ENCODE data around the gene VPS26A.

Gene VPS26A

DNA sequence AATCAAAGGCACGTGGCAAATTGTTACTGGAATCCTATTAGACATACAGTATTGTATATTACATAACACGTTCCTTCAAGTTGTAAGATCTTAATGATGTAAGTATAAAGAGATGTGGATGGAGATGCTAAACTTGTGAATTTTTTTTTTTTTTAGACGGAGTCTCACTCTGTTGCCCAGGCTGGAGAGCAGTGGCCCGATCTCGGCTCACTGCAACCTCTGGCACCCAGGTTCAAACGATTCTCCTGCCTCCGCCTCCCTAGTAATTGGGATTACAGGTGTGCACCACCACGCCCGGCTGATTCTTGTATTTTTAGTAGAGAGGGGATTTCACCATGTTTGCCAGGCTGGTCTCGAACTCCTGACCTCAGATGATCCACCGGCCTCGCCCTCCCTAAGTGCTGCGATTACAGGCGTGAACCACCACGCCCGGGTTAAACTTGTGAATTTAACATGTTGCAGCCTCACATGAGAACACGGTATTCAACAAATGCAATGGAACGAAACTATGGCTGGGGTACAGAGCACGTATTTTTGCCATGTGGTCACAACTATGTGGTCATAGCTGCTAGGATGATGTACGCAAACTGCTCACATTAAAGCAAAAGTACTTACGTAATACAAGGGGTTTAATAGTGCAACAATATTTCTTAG lies 55.2 kb downstream of the VPS26A start:
- no peak for DNase-seq

GRCh38 chr10:69179743-69180524 lies 56.0 kb downstream of the VPS26A start, which contains the start of gene SUPV3L1:
Gene SUPV3L1, plus strand, starts transcription at chr10:69180234. Its CDS starts 58 bp downstream, at chr10:69180292.
- DNase-seq, result peak; percentile 94

GRCh38 chr10:69180525-69181204 lies 56.7 kb downstream of the VPS26A start:
- no peak for DNase-seq

DNA sequence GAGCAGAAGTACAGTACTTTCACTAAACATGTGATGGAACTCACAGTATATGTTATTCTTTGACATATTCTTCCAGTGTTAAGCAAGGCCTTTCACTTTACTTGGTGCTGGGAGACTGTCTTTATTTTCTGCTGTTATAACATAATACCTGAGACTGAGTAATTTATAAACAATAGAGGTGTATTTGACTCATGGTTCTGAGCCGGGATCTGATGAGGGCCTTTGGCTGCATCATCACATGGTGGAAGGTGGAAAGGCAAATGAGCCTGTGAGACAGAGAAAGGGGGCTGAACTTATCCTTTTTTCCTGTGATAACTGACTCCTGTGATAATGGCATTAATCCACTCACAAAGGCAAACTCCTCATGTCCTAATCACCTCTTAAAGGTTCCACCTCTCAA lies 57.5 kb downstream of the VPS26A start:
- no peak for DNase-seq

GRCh38 chr10:69182005-69182404 lies 58.0 kb downstream of the VPS26A start:
- DNase-seq, result no peak

GRCh38 chr10:69186524-69186923 lies 62.5 kb downstream of the VPS26A start:
- DNase-seq, result no peak

DNA sequence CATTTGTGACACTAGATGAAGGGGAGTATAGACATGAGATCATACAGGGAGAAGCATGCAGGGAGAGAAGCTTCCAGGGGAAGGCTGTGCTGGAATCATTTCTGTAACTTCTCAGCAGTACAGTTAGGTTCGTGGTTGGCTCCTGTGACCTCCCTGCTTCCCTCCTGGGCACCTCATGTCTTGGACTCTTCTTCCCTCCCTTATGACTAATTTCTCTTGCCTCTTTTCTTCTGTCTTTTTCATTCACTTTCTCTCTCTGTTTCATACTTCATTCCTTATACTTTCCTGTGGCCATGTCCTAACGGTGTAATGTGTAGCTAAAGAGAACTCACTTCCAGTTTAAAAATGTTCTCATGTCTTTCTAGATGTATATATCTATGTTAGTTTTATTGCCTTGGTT lies 77.1 kb downstream of the VPS26A start:
- DNase-seq, result no peak

GRCh38 chr10:69202332-69202731 lies 78.4 kb downstream of the VPS26A start:
- no peak for DNase-seq

- no peak for DNase-seq
These were observed 84.8 kb downstream of the VPS26A start for GRCh38 chr10:69208761-69209160.

DNA sequence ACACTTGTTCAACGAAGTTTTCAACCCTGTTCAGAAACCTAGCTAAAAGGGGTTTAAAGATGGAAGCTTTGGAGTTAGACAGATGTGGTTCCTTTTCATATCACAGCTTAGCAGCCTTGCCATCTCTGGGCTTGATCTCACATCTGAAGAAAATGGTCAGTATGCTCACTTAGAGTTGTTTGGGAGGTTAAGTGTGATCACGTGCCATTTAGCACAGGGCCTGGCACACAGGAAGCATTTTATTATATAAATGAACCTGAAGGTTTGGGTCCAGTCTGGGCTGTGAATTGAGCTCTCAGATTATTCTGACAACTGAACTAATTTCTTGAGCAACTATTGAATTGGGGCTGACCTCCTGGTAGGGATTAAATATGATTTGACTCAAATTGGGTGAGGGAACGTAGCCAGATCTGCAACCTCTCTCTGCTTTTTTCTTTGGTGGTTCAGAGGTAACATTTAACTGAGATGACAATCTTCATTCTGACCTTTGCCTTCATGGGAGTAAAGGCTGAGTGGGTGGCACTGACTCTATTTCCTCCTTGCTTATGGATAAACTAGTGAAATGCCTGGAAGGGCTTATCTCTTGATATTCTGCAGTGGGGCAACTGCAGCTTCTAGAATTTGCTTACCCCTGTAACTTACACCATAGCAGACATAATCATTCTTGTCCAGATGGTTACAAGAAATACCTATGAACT lies 86.0 kb downstream of the VPS26A start:
- DNase-seq, result no peak

GRCh38 chr10:69211104-69211503 lies 87.1 kb downstream of the VPS26A start:
- DNase-seq, result no peak

- DNase-seq, result no peak
These were observed 87.5 kb downstream of the VPS26A start for GRCh38 chr10:69211524-69211923.

GRCh38 chr10:69213591-69214311 lies 89.8 kb downstream of the VPS26A start:
- no peak for DNase-seq

DNA sequence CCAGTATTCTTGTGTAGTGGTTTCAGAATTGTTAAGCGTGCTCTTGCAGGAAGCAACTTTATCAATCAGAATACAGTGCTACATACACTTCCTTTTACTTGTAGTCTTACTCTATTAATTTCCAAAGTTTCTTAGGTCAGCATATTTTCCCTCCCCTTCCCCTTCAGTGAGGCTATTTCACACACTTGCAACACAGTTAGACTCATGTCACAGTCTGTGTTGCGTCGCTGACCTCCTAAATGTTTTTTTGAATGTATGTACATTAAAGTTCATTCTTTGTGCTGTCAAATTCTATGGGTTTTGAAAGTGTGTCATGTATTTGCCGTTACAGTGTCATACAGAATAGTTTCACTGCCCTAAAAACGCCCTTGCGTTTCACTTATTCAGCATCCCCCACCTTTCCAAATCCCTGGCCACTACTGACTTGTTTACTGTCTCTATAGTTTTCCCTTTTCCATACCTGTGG lies 90.7 kb downstream of the VPS26A start:
- DNase-seq, result no peak

- DNase-seq, result no peak
These were observed 91.6 kb downstream of the VPS26A start for GRCh38 chr10:69215405-69216171.

DNA sequence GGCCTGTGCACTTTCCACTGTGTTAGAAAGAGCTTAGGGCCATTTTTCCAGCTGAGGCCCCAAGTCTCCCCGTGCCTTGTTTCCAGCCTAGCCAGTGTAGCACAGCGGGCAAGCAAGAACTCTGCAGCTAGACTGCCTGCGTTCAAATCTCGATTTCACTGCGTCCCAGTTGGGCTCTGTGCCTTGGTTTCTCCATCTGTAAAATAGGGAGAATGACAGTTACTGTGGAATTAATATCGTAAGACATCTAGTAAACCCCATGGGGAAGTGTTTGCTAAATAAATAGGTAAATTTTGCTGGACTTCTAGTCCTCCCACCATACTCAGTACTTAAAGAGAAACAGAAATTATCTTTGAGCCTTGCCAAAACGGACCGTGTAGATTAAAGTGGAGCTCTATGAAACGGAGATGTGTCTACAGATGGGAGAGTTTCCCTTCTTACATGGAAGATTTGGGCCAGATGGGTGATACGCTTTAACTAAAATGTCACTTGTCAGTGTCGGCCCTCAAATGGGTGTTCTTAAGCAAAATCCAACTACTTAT lies 92.7 kb downstream of the VPS26A start:
- DNase-seq, result no peak

DNA sequence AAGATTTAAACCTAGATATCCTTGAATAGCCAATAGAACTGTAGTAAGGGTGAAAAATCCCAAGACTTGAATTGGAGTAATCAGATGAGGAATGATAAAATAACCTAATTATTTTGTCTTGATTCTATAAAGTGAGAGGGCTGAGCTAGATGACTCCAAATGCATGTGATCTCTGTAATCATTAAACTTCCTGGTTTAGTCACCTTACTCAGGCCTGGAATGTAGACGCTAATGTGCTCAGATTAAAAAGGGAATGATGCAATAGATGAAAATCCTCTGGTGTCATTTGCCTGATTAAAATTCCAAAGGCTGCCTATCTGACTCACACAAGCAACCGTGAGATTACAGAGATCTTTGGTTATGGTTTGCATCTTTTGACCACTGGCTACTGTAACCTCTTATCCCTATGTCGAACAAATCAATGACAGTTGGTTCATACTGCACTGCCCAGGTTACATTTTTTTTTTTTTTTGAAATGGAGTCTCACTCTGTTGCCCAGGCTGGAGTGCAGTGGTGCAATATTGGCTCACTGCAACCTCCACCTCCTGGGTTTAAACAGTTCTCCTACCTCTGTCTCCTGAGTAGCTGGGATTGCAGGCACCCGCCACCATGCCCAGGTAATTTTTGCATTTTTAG lies 93.3 kb downstream of the VPS26A start:
- DNase-seq, result no peak

DNA sequence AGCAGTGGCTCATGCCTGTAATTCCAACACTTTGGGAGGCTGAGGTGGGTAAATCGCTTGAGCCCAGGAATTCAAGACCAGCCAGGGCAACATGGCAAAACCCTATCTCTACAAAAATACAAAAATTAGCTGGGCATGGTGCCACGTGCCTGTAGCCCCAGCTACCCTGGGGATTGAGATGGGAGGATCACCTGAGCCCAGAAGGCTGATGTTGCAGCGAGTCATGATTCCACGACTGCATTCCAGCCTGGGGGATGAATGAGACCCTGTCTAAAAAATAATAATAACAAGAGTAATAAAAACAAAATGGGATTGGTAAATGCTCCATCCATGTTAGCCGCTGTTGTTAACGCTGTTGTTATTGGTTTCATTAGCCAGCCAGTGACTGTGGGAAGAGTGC lies 94.9 kb downstream of the VPS26A start:
- no peak for DNase-seq

DNA sequence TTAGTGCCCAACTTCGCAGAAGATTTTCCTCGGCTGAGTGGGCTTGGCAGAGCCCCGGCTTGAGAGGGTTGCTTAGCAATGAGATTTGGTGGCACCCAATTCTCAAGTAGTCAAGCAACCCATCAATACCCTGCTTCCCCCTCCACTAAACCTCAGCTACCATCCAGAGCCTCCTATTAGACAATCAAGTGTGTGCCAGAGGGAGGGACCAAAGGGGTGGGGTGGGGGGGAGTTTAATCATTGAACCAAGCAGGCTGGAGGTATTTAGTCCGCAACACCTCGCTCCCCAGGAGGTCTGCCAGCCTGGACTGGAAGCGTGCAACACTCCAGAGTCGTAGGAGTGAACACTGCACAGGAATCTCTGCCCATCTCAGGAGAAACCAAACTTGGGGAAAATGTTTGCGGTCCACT lies 96.1 kb downstream of the VPS26A start, which contains the start of gene HKDC1:
Gene HKDC1, plus strand, starts transcription at position 292 of the 411 bp plus-strand sequence. Its CDS starts 104 bp downstream, at position 396.
- no peak for DNase-seq

GRCh38 chr10:69220507-69220906 lies 96.5 kb downstream of the VPS26A start:
- no peak for DNase-seq

Data from DMS153 (cell line).